CD14-positive monocyte (primary cell): ENCODE data around the gene NARF. TPM values are rescaled to one million over a fixed set of nuclear protein-coding genes. Genes with fewer than 3 reads are reported as not detected.

Source experiments
- DNase-seq, 3 donors: peaks; one replicate each; pipeline ENCODE4 v3.0.0-alpha.2; 2011 to 2022
- H2AFZ ChIP-seq: 2 replicates; pipeline ENCODE4 v1.6.0; 2012; ENCODE audit warnings: mild to moderate bottlenecking, low read depth, low read length, inconsistent platforms; ENCODE audit not compliant: insufficient read depth, poor library complexity, severe bottlenecking
- H3K27ac ChIP-seq, 2 donors: 1 replicate in 1 of 2; 2 replicates in 1 of 2; pipeline ENCODE4 v1.5.1; 2012 to 2013; ENCODE audit warnings: low read length in 2 of 2, control low read depth in 1 of 2, inconsistent platforms in 1 of 2, low read depth in 1 of 2, mild to moderate bottlenecking in 1 of 2
- H3K27me3 ChIP-seq, 2 donors: one replicate each; pipeline versions ENCODE4 v1.6.0 to v1.6.1; 2011 to 2013; ENCODE audit warnings: low read length in 2 of 2; ENCODE audit not compliant: control insufficient read depth in 2 of 2, insufficient read depth in 2 of 2
- H3K36me3 ChIP-seq, 2 donors: replicated peaks in 1 of 2; 1 replicate in 1 of 2; 2 replicates in 1 of 2; pipeline versions ENCODE4 v1.5.1 to v1.6.1; 2012 to 2013; ENCODE audit warnings: low read length in 2 of 2, control low read depth in 1 of 2, inconsistent platforms in 1 of 2, mild to moderate bottlenecking in 1 of 2; ENCODE audit not compliant: insufficient read depth in 2 of 2, control insufficient read depth in 1 of 2
- H3K4me1 ChIP-seq, 2 donors: 1 replicate in 1 of 2; 2 replicates in 1 of 2; pipeline versions ENCODE4 v1.5.1 to v1.6.1; 2012 to 2013; ENCODE audit warnings: low read length in 2 of 2, control low read depth in 1 of 2, inconsistent platforms in 1 of 2, mild to moderate bottlenecking in 1 of 2, moderate library complexity in 1 of 2; ENCODE audit not compliant: insufficient read depth in 2 of 2, control insufficient read depth in 1 of 2
- H3K4me2 ChIP-seq: replicated peaks from 2 replicates; pipeline ENCODE3; 2012; ENCODE audit warnings: low read length, moderate library complexity, mild to moderate bottlenecking; ENCODE audit not compliant: poor library complexity, severe bottlenecking; ENCODE audit errors: extremely low read depth
- H3K4me3 ChIP-seq, 3 experiments: fragments of 200-600 bp in 1 of 3; sonication (generic) in 1 of 3; replicated peaks in 1 of 3; 1 replicate in 2 of 3; 2 replicates in 1 of 3; pipeline ENCODE4 v1.5.1; 2011 to 2013; ENCODE audit warnings: low read length in 3 of 3, mild to moderate bottlenecking in 3 of 3, control low read depth in 2 of 3, low read depth in 2 of 3, inconsistent platforms in 1 of 3, moderate library complexity in 1 of 3
- H3K79me2 ChIP-seq: 2 replicates; pipeline ENCODE4 v1.6.0; 2012; ENCODE audit warnings: mild to moderate bottlenecking, control low read depth, inconsistent platforms, low read length, moderate library complexity; ENCODE audit not compliant: insufficient read depth
- H3K9ac ChIP-seq: 2 replicates; pipeline ENCODE4 v1.6.0; 2017; ENCODE audit warnings: low read length, mild to moderate bottlenecking; ENCODE audit not compliant: insufficient read depth, poor library complexity, severe bottlenecking
- H3K9me3 ChIP-seq, 2 donors: replicated peaks in 1 of 2; 1 replicate in 1 of 2; 2 replicates in 1 of 2; pipeline versions ENCODE4 v1.5.1 to v1.6.1; 2012 to 2013; ENCODE audit warnings: low read length in 2 of 2, control low read depth in 1 of 2; ENCODE audit not compliant: control insufficient read depth in 1 of 2, insufficient read depth in 1 of 2
- H4K20me1 ChIP-seq: 2 replicates; pipeline ENCODE4 v1.6.0; 2012; ENCODE audit warnings: mild to moderate bottlenecking, low read length, control low read depth, moderate library complexity; ENCODE audit not compliant: insufficient read depth
- H3K27ac Mint-ChIP-seq, 7 donors: one replicate each; pipeline ENCODE4 v1.8.0; 2020; ENCODE audit warnings: mild to moderate bottlenecking in 7 of 7, mixed read lengths in 7 of 7, moderate library complexity in 6 of 7, inconsistent platforms in 2 of 7
- H3K27me3 Mint-ChIP-seq, 3 donors: one replicate each; pipeline ENCODE4 v1.8.0; 2021 to 2022; ENCODE audit warnings: low read depth in 3 of 3, mild to moderate bottlenecking in 3 of 3, mixed read lengths in 3 of 3, moderate library complexity in 3 of 3, inconsistent platforms in 1 of 3
- H3K36me3 Mint-ChIP-seq, 2 donors: one replicate each; pipeline ENCODE4 v1.8.0; 2020; ENCODE audit warnings: mixed read lengths in 2 of 2, inconsistent platforms in 1 of 2, mild to moderate bottlenecking in 1 of 2
- H3K4me1 Mint-ChIP-seq: one replicate; pipeline ENCODE4 v1.8.0; 2020; ENCODE audit warnings: mild to moderate bottlenecking, mixed read lengths
- H3K4me3 Mint-ChIP-seq, 2 donors: one replicate each; pipeline ENCODE4 v1.8.0; 2020; ENCODE audit warnings: mild to moderate bottlenecking in 2 of 2, mixed read lengths in 2 of 2, moderate library complexity in 1 of 2
- H3K9me3 Mint-ChIP-seq, 7 donors: one replicate each; pipeline ENCODE4 v1.8.0; 2020 to 2022; ENCODE audit warnings: mixed read lengths in 7 of 7, mild to moderate bottlenecking in 6 of 7, moderate library complexity in 6 of 7, inconsistent platforms in 2 of 7
- CTCF ChIP-seq: fragments of 200-600 bp; IDR thresholded peaks from one replicate; pipeline ENCODE4 v1.8.0; 2022; ENCODE audit warnings: antibody characterized with exemption, mild to moderate bottlenecking
- WGBS: methylation state at CpG from one replicate; pipeline ENCODE4 v1.1.5; 2013; ENCODE audit warnings: missing lambda C conversion rate; ENCODE audit not compliant: insufficient coverage; 5-methylcytosine and 5-hydroxymethylcytosine counted together
- intact Hi-C, 2 donors: fragments of 100-400 bp; cut with micrococcal nuclease; formaldehyde crosslinking; loops; one replicate each; pipeline versions ENCODE4 v1.15.0 to v1.15.1; 2023
- polyA plus RNA-seq, 3 donors: library from polyadenylated mRNA; depleted of rRNA in 1 of 3; unstranded in 2 of 3; stranded (reverse) in 1 of 3; fragments of 300-500 nt in 2 of 3; fragments of >200 nt in 1 of 3; fragmentation: Illumina TruSeq in 2 of 3; gene quantifications; 1 replicate in 2 of 3; 2 replicates in 1 of 3; pipeline ENCODE4 v1.2.3, GENCODE V29; 2012 to 2021

Gene NARF
- polyA plus RNA-seq, 3 donors = 91.2 to 101 (median 100) TPM

DNA sequence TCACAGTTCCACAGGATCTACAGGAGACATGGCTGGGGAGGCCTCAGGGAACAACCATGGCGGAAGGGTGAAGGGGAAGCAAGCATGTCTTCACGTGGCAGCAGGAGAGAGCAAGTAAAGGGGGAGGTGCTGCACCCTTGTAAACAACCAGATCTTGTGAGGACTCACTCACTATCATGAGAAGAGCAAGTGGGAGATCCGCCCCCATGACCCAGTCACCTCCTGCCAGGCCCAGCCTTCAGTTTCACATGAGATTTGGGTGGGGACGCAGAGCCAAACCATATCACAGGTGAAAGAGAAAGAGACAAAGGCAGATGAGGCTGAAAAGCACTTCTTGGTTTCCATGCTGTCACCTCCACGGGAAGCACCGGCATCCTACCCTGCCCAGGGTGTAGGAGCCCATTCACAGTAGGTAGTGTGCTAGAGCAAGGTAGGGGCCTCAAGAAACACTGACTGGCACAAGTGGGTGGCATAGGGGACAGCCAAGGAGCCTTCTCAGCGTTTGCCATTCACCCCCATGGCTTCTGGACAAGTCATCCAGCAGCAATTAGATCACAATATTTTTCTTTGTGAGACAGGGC is 6.6 kb downstream of the NARF start:
- Mint-ChIP-seq H3K27me3 (peaks cover 0 to 1% (median 0%) of the 10 kb centered on the region in 3 donors), H3K4me1 (no peaks in the 10 kb centered on the region), H3K36me3 (peaks cover 80 to 98% of the 10 kb centered on the region in 2 donors), H3K9me3 (no peaks in the 10 kb centered on the region), H3K27ac (no peak overlapping the region), H3K4me3 (no peak overlapping the region)
- H3K4me2 ChIP-seq = no peak overlapping the region
- H3K9me3 ChIP-seq = no peaks in the 10 kb centered on the region
- no peak overlapping the region for H3K9ac ChIP-seq
- H3K4me3 ChIP-seq = no peak overlapping the region
- WGBS = 98% methylated on average over 4 of the region's 7 CpGs
- peaks cover 32% of the 10 kb centered on the region for H4K20me1 ChIP-seq
- intact Hi-C loops = no loop called here
- H3K36me3 ChIP-seq = peaks cover 82 to 100% of the 10 kb centered on the region in 2 donors
- no peak overlapping the region for H2AFZ ChIP-seq
- no peaks in the 10 kb centered on the region for H3K27me3 ChIP-seq
- no peak for TF ChIP-seq CTCF
- no peak overlapping the region for H3K27ac ChIP-seq
- no peak for DNase-seq
- H3K79me2 ChIP-seq = peaks cover 13% of the 10 kb centered on the region
- no peaks in the 10 kb centered on the region for H3K4me1 ChIP-seq

GRCh38 chr17:82468692-82469091 is 10.2 kb downstream of the NARF start:
- Mint-ChIP-seq H3K4me1 (no peaks in the 10 kb centered on the region), H3K27ac (no peak overlapping the region), H3K9me3 (peaks cover 0 to 4% (median 0%) of the 10 kb centered on the region in 7 donors), H3K36me3 (peaks cover 64 to 92% of the 10 kb centered on the region in 2 donors), H3K4me3 (no peak overlapping the region), H3K27me3 (no peaks in the 10 kb centered on the region)
- no peak overlapping the region for H2AFZ ChIP-seq
- H3K9ac ChIP-seq = no peak overlapping the region
- H3K27me3 ChIP-seq = no peaks in the 10 kb centered on the region
- intact Hi-C loops = no loop called here
- H3K27ac ChIP-seq = no peak overlapping the region
- peaks cover 72 to 89% of the 10 kb centered on the region in 2 donors for H3K36me3 ChIP-seq
- DNase-seq = no peak
- H3K4me2 ChIP-seq = no peak overlapping the region
- H4K20me1 ChIP-seq = peaks cover 11% of the 10 kb centered on the region
- H3K4me1 ChIP-seq = no peaks in the 10 kb centered on the region
- H3K79me2 ChIP-seq = peaks cover 2% of the 10 kb centered on the region
- TF ChIP-seq CTCF = no peak
- 100% methylated on average over 7 of the region's 7 CpGs for WGBS
- H3K4me3 ChIP-seq = no peak overlapping the region
- no peaks in the 10 kb centered on the region for H3K9me3 ChIP-seq
